Measurements from ENCODE around the gene RADX. TPM values are rescaled to one million over a fixed set of nuclear protein-coding genes. Genes with fewer than 3 reads are reported as not detected.

The RADX gene
- total RNA-seq, 2 experiments from 2014 or later: 11.8 to 12.7 TPM

- intact Hi-C loops (cut with micrococcal nuclease): loop anchor here (5.0 to 10.0 kb wide), 2 partner anchors 114 to 242 kb away; partner anchors contain the start of gene RADX
- POLR2A ChIA-PET: no interaction called here
These were observed 115.0 kb downstream of the RADX start, which contains the start of gene RNF128 for GRCh38 chrX:106726485-106727437. Gene RNF128 (plus strand): TSS chrX:106726701. CDS start chrX:106726914, 213 bp downstream.

GRCh38 chrX:106728337-106728736 is 116.6 kb downstream of the RADX start:
- intact Hi-C loops (cut with micrococcal nuclease): loop anchor here (5.0 to 10.0 kb wide), 2 partner anchors 116 to 244 kb away; partner anchors contain the start of gene RADX
- Mint-ChIP-seq H3K36me3 (no peaks in the 10 kb centered on the region), H3K27me3 (peaks cover 18% of the 10 kb centered on the region), H3K4me3 (no peak overlapping the region), H3K27ac (no peak overlapping the region), H3K9me3 (no peaks in the 10 kb centered on the region), H3K4me1 (ENCODE audit: low read depth) (peaks cover 5% of the 10 kb centered on the region)
- ChIA-PET POLR2A (no interaction called here), CTCF (no interaction called here)
- no peak for DNase-seq

More at GRCh38 chrX:106726485-106727437, 115.0 kb downstream of the RADX start, which contains the start of gene RNF128:
- DNase-seq: peak; percentile 43
- Mint-ChIP-seq H3K27ac (no peak within 1 kb of the TSS), H3K36me3 (no peaks in the 10 kb centered on the region), H3K9me3 (no peaks in the 10 kb centered on the region), H3K27me3 (peaks cover 18% of the 10 kb centered on the region), H3K4me3 (peak within 1 kb of the TSS; percentile 69), H3K4me1 (ENCODE audit: low read depth) (peaks cover 5% of the 10 kb centered on the region)
- CTCF ChIA-PET: no interaction called here

Small RNA genes lying within 50 kb of the gene (microRNA-seq; reads per million reads assigned to microRNA genes)
- gene MIR548AN (ENCODE audit: borderline microRNAs expressed, borderline number of aligned reads, borderline replicate concordance): 1.6 reads per million

Other genes with a start within 250 kb of the RADX start
- gene RNF128, start 114.7 kb downstream of the RADX start, total RNA-seq: not detected
- gene TBC1D8B, start 190.7 kb downstream of the RADX start, total RNA-seq: 1 to 10 TPM; 1.4 to 2.2 TPM

Measured in activated CD4-positive, alpha-beta memory T cell treated with anti-CD3 and anti-CD28 coated beads for 36 hours (primary cell).